ENCODE results near the gene HUS1. TPM values are rescaled to one million over a fixed set of nuclear protein-coding genes. Genes with fewer than 3 reads are reported as not detected.

HUS1 gene
- total RNA-seq, 2 experiments from 2014 or later = 34.1 to 35.0 TPM

- no peak overlapping the region for H3K27ac Mint-ChIP-seq
- CTCF ChIA-PET = interaction anchor here (0.6 to 1.2 kb wide), 5 partner anchors 8 to 184 kb away, joined by 3 to 6 read pairs (median 4); no protein-coding TSS in a partner anchor
Measured at GRCh38 chr7:47970761-47971160, 8.7 kb downstream of the HUS1 start.

GRCh38 chr7:47968847-47969774, 10.3 kb downstream of the HUS1 start:
- Mint-ChIP-seq H3K36me3 (ENCODE audit: low read depth) (peaks cover 83% of the 10 kb centered on the region), H3K4me3 (no peak overlapping the region), H3K4me1 (peaks cover 14% of the 10 kb centered on the region), H3K27ac (no peak overlapping the region), H3K27me3 (no peaks in the 10 kb centered on the region), H3K9me3 (no peaks in the 10 kb centered on the region)
- POLR2A ChIA-PET = no interaction called here
- peak; percentile 52 for DNase-seq
- CTCF ChIA-PET = interaction anchor here (0.7 to 2.3 kb wide), 9 partner anchors 9 to 186 kb away, joined by 3 to 13 read pairs (median 4); partner anchors contain the start of gene PKD1L1

More at GRCh38 chr7:47970761-47971160, 8.7 kb downstream of the HUS1 start:
- DNase-seq = no peak
- POLR2A ChIA-PET = no interaction called here
- no peaks in the 10 kb centered on the region for H3K27me3 Mint-ChIP-seq
- H3K4me3 Mint-ChIP-seq = no peak overlapping the region
- H3K4me1 Mint-ChIP-seq = peaks cover 17% of the 10 kb centered on the region
- H3K9me3 Mint-ChIP-seq = no peaks in the 10 kb centered on the region
- H3K36me3 Mint-ChIP-seq (ENCODE audit: low read depth) = peaks cover 77% of the 10 kb centered on the region

GRCh38 chr7:47967708-47968107, 11.7 kb downstream of the HUS1 start:
- POLR2A ChIA-PET = no interaction called here
- H3K36me3 Mint-ChIP-seq (ENCODE audit: low read depth) = peaks cover 78% of the 10 kb centered on the region
- no peaks in the 10 kb centered on the region for H3K9me3 Mint-ChIP-seq

GRCh38 chr7:47967123-47967522, 12.3 kb downstream of the HUS1 start:
- POLR2A ChIA-PET = interaction anchor here (1.0 kb wide), 1 partner anchor 144 kb away, joined by 4 read pairs; no protein-coding TSS in a partner anchor
- Mint-ChIP-seq H3K27ac (no peak overlapping the region), H3K4me3 (no peak overlapping the region), H3K27me3 (no peaks in the 10 kb centered on the region), H3K9me3 (no peaks in the 10 kb centered on the region), H3K4me1 (peaks cover 13% of the 10 kb centered on the region), H3K36me3 (ENCODE audit: low read depth) (peaks cover 78% of the 10 kb centered on the region)
- CTCF ChIA-PET = interaction anchor here (1.2 to 1.8 kb wide), 3 partner anchors 15 to 143 kb away, joined by 4 to 7 read pairs (median 4); no protein-coding TSS in a partner anchor
- DNase-seq = no peak

More at GRCh38 chr7:47967708-47968107, 11.7 kb downstream of the HUS1 start:
- CTCF ChIA-PET = interaction anchor here (1.6 to 2.3 kb wide), 3 partner anchors 15 to 143 kb away, joined by 4 to 13 read pairs (median 7); no protein-coding TSS in a partner anchor
- no peaks in the 10 kb centered on the region for H3K27me3 Mint-ChIP-seq
- no peak overlapping the region for H3K27ac Mint-ChIP-seq
- no peak overlapping the region for H3K4me3 Mint-ChIP-seq
- peaks cover 13% of the 10 kb centered on the region for H3K4me1 Mint-ChIP-seq
- DNase-seq = no peak

GRCh38 chr7:47965456-47965855, 14.0 kb downstream of the HUS1 start:
- CTCF ChIA-PET = interaction anchor here (1.5 kb wide), 1 partner anchor 145 kb away, joined by 3 read pairs; no protein-coding TSS in a partner anchor
- Mint-ChIP-seq H3K27ac (no peak overlapping the region), H3K4me3 (no peak overlapping the region), H3K27me3 (no peaks in the 10 kb centered on the region), H3K9me3 (no peaks in the 10 kb centered on the region), H3K36me3 (ENCODE audit: low read depth) (peaks cover 86% of the 10 kb centered on the region), H3K4me1 (peaks cover 8% of the 10 kb centered on the region)
- POLR2A ChIA-PET = interaction anchor here (1.2 kb wide), 1 partner anchor 138 kb away, joined by 3 read pairs; no protein-coding TSS in a partner anchor
- DNase-seq = no peak

- ChIA-PET POLR2A (no interaction called here), CTCF (interaction anchor here (3.4 kb wide), 1 partner anchor 18 kb away, joined by 14 read pairs; no protein-coding TSS in a partner anchor)
- no peak for DNase-seq
Measured at GRCh38 chr7:47962262-47962661, 17.2 kb downstream of the HUS1 start.

GRCh38 chr7:47957156-47957555, 22.3 kb downstream of the HUS1 start:
- Mint-ChIP-seq H3K9me3 (no peaks in the 10 kb centered on the region), H3K4me1 (peaks cover 4% of the 10 kb centered on the region), H3K4me3 (no peak overlapping the region), H3K36me3 (ENCODE audit: low read depth) (peaks cover 47% of the 10 kb centered on the region), H3K27me3 (no peaks in the 10 kb centered on the region), H3K27ac (no peak overlapping the region)
- ChIA-PET POLR2A (no interaction called here), CTCF (interaction anchor here (0.7 to 1.3 kb wide), 3 partner anchors 12 to 152 kb away, joined by 3 to 4 read pairs (median 3); no protein-coding TSS in a partner anchor)
- DNase-seq = no peak

More at GRCh38 chr7:47962262-47962661, 17.2 kb downstream of the HUS1 start:
- no peaks in the 10 kb centered on the region for H3K9me3 Mint-ChIP-seq
- H3K4me3 Mint-ChIP-seq = no peak overlapping the region
- H3K4me1 Mint-ChIP-seq = no peaks in the 10 kb centered on the region
- H3K27me3 Mint-ChIP-seq = no peaks in the 10 kb centered on the region
- peaks cover 72% of the 10 kb centered on the region for H3K36me3 Mint-ChIP-seq (ENCODE audit: low read depth)
- no peak overlapping the region for H3K27ac Mint-ChIP-seq

- CTCF ChIA-PET = interaction anchor here (0.7 to 1.0 kb wide), 3 partner anchors 11 to 154 kb away, joined by 3 to 4 read pairs (median 3); no protein-coding TSS in a partner anchor
- DNase-seq = no peak
- POLR2A ChIA-PET = no interaction called here
- Mint-ChIP-seq H3K27me3 (no peaks in the 10 kb centered on the region), H3K36me3 (ENCODE audit: low read depth) (peaks cover 38% of the 10 kb centered on the region), H3K27ac (no peak overlapping the region), H3K9me3 (no peaks in the 10 kb centered on the region), H3K4me1 (peaks cover 8% of the 10 kb centered on the region), H3K4me3 (no peak overlapping the region)
Measured at GRCh38 chr7:47956220-47956619, 23.2 kb downstream of the HUS1 start.

- peaks cover 31% of the 10 kb centered on the region for H3K36me3 Mint-ChIP-seq (ENCODE audit: low read depth)
- H3K4me1 Mint-ChIP-seq = peaks cover 8% of the 10 kb centered on the region
- CTCF ChIA-PET = no interaction called here
- no peaks in the 10 kb centered on the region for H3K9me3 Mint-ChIP-seq
- no peak overlapping the region for H3K27ac Mint-ChIP-seq
- no peak for DNase-seq
- no peak overlapping the region for H3K4me3 Mint-ChIP-seq
- no peaks in the 10 kb centered on the region for H3K27me3 Mint-ChIP-seq
- POLR2A ChIA-PET = no interaction called here
Measured at GRCh38 chr7:47954231-47954911, 25.0 kb downstream of the HUS1 start.

GRCh38 chr7:47953822-47954221, 25.6 kb downstream of the HUS1 start:
- no peak overlapping the region for H3K4me3 Mint-ChIP-seq
- DNase-seq = no peak
- peaks cover 31% of the 10 kb centered on the region for H3K36me3 Mint-ChIP-seq (ENCODE audit: low read depth)
- no peaks in the 10 kb centered on the region for H3K27me3 Mint-ChIP-seq
- POLR2A ChIA-PET = no interaction called here
- H3K27ac Mint-ChIP-seq = no peak overlapping the region
- CTCF ChIA-PET = no interaction called here
- H3K4me1 Mint-ChIP-seq = peaks cover 8% of the 10 kb centered on the region
- H3K9me3 Mint-ChIP-seq = no peaks in the 10 kb centered on the region

GRCh38 chr7:47952224-47952623, 27.2 kb downstream of the HUS1 start:
- H3K4me3 Mint-ChIP-seq = no peak overlapping the region
- H3K27me3 Mint-ChIP-seq = no peaks in the 10 kb centered on the region
- peaks cover 8% of the 10 kb centered on the region for H3K4me1 Mint-ChIP-seq
- DNase-seq = no peak
- ChIA-PET CTCF (interaction anchor here (1.4 kb wide), 1 partner anchor 158 kb away, joined by 4 read pairs; no protein-coding TSS in a partner anchor), POLR2A (no interaction called here)
- no peaks in the 10 kb centered on the region for H3K9me3 Mint-ChIP-seq
- no peak overlapping the region for H3K27ac Mint-ChIP-seq
- peaks cover 19% of the 10 kb centered on the region for H3K36me3 Mint-ChIP-seq (ENCODE audit: low read depth)

- no peak overlapping the region for H3K27ac Mint-ChIP-seq
- no peak overlapping the region for H3K4me3 Mint-ChIP-seq
- H3K4me1 Mint-ChIP-seq = peaks cover 11% of the 10 kb centered on the region
- H3K36me3 Mint-ChIP-seq (ENCODE audit: low read depth) = peaks cover 11% of the 10 kb centered on the region
- ChIA-PET POLR2A (no interaction called here), CTCF (interaction anchor here (1.4 kb wide), 1 partner anchor 159 kb away, joined by 4 read pairs; no protein-coding TSS in a partner anchor)
- DNase-seq = no peak
- no peaks in the 10 kb centered on the region for H3K9me3 Mint-ChIP-seq
- no peaks in the 10 kb centered on the region for H3K27me3 Mint-ChIP-seq
Measured at GRCh38 chr7:47951374-47951773, 28.0 kb downstream of the HUS1 start.

GRCh38 chr7:47950714-47951113, 28.7 kb downstream of the HUS1 start:
- ChIA-PET POLR2A (no interaction called here), CTCF (interaction anchor here (1.0 kb wide), 1 partner anchor 38 kb away, joined by 3 read pairs; no protein-coding TSS in a partner anchor)
- Mint-ChIP-seq H3K9me3 (no peaks in the 10 kb centered on the region), H3K27ac (no peak overlapping the region), H3K4me1 (peaks cover 12% of the 10 kb centered on the region), H3K4me3 (no peak overlapping the region), H3K36me3 (ENCODE audit: low read depth) (peaks cover 8% of the 10 kb centered on the region), H3K27me3 (no peaks in the 10 kb centered on the region)
- DNase-seq = no peak

Data from activated CD4-positive, alpha-beta memory T cell treated with anti-CD3 and anti-CD28 coated beads, Interleukin-2, amount 10 ng/mL, durations not matched to agents 7 days and 5 days (primary cell).